HPDE6-E6E7 (cell line): ENCODE results near the gene USP7.
"Not testable (repeated sequence)": the region's sequence is repeated elsewhere in the genome, so short reads cannot be mapped to it uniquely, and the experiment has no call there.

Experiments
- DNase-seq: peaks from one replicate; pipeline ENCODE4 v3.0.0; 2011; ENCODE audit warnings: missing footprints; ENCODE audit errors: extremely low spot score

USP7 gene

DNA sequence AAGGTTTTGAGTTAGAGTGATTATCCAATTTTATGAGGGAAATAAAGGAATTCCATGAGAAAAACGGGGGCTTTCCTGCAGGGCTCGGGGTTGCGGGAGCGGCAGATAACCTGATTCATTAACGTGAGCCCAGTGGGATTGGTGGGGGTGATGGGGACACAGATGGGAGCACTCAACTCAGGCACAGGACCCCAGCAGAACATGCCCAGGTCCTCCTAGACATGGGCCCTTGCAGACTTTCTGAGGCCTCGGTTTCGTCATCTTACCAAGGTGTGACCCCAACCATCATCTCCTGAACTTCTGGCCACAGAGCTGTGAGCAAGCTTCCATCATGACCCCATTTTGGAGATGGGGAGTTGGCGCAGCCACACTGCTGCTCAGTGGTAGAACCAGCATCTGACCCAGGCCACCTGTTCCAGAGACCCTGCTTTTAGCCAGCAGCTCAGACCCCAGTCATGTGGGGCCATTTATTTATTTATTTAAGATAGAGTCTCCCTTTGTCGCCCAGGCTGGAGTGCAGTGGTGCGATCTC, 117.2 kb downstream of the USP7 start:
- no peak for DNase-seq

DNA sequence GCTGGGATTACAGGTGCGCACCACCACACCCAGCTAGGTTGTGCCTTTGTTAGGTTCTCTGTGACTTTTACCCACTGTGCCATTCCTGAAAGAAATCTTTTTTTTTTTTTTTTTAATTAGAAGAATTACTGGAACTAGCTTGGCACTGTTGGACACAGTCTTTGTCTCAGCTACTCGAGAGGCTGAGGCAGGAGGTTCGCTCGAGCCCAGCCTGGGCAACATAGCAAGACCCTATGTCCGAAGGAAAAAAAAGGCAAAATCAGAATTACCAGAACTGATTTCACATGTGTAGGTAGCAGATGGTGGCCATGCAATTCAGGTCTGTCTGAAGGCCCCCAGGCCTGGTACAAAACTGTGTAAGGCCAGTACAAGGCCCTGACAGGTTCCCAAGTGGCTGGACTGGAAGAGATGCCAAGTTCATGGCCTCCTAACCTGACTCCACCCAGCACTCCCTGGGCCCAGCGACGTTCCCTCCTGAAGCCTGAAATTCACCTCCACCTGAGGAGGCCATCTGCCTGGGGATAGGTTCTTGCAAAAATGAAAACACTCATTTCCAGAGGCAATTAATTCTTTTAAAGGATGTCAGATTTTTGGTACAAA, 117.9 kb downstream of the USP7 start:
- DNase-seq = no peak

DNA sequence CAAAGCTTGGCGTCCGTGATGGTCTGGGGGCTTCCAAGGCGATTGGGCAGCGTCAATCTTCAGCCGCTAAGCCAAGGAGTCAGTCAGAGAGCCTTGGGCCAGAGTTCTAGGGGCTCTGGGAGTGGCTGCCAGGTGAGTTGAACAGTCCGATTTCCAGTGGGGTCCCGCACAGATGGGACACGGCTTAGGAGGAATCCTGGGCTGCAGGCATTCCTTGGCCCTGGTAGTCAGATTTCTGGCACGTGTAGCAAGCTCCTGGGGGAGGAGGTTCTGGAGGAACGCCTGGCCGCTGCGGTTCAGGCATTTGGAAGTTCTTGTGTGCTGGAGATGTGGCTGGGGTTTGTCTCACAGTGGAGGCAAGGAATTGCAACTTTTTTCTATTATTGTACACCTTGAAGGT, 120.4 kb downstream of the USP7 start:
- not testable (repeated sequence) for DNase-seq
